Kidney (tissue), 22 donors: Measurements from ENCODE around the gene TIGAR. TPM values are rescaled to one million over a fixed set of nuclear protein-coding genes. Genes with fewer than 3 reads are reported as not detected.
A peak's percentile ranks its signal among the peaks of the same experiment; 100 is the strongest.

Source experiments
- DNase-seq, 5 donors: peaks; one replicate each; pipeline ENCODE4 v3.0.0-alpha.2; 2013 to 2020
- FAIRE-seq: peaks from 2 replicates; lab custom pipeline; 2012; peaks lifted over from hg19 to GRCh38; lab: Jason Lieb, UNC
- H3K27ac ChIP-seq, 2 donors: one replicate each; pipeline ENCODE4 v1.7.0; 2013; ENCODE audit warnings: low read depth in 2 of 2, low read length in 2 of 2, inconsistent platforms in 1 of 2
- H3K27me3 ChIP-seq: one replicate; pipeline ENCODE4 v1.7.1; 2013; ENCODE audit warnings: low read length, inconsistent platforms; ENCODE audit not compliant: control insufficient read depth, insufficient read depth
- H3K36me3 ChIP-seq, 3 donors: one replicate each; pipeline versions ENCODE4 v1.7.0 to v1.7.1; 2013; ENCODE audit warnings: low read length in 3 of 3, control low read depth in 1 of 3, inconsistent platforms in 1 of 3; ENCODE audit not compliant: insufficient read depth in 3 of 3, control insufficient read depth in 2 of 3
- H3K4me1 ChIP-seq, 3 donors: one replicate each; pipeline versions ENCODE4 v1.7.0 to v1.7.1; 2013; ENCODE audit warnings: low read length in 3 of 3, inconsistent platforms in 1 of 3, low read depth in 1 of 3; ENCODE audit not compliant: control insufficient read depth in 2 of 3, insufficient read depth in 2 of 3
- H3K4me3 ChIP-seq, 3 donors: one replicate each; pipeline versions ENCODE4 v1.7.0 to v1.8.1; 2013; ENCODE audit warnings: low read length in 3 of 3, control low read depth in 1 of 3, inconsistent platforms in 1 of 3
- H3K9ac ChIP-seq, 3 donors: one replicate each; pipeline versions ENCODE4 v1.7.0 to v1.7.1; 2013; ENCODE audit warnings: low read length in 3 of 3, control low read depth in 1 of 3, inconsistent platforms in 1 of 3
- H3K9me3 ChIP-seq, 3 donors: one replicate each; pipeline versions ENCODE4 v1.7.0 to v1.7.1; 2013; ENCODE audit warnings: low read length in 3 of 3, control low read depth in 1 of 3, inconsistent platforms in 1 of 3; ENCODE audit not compliant: control insufficient read depth in 2 of 3, insufficient read depth in 1 of 3
- intact Hi-C: fragments of 100-400 bp; cut with DNase I; formaldehyde crosslinking; loops from one replicate; pipeline ENCODE4 v1.11.1; 2022
- long read RNA-seq, 10 donors: library from polyadenylated mRNA in 1 of 10; unstranded in 1 of 10; transcript quantifications; one replicate each; pipeline ENCODE4 v2.0.0 and lab custom pipeline, GENCODE V29; 2021 to 2026
- polyA plus RNA-seq: library from polyadenylated mRNA; stranded (reverse); fragments of 350-450 nt; fragmentation: Illumina TruSeq; extraction: RNeasy Lipid Tissue Mini Kit (QIAGEN cat#74804); gene quantifications from one replicate; pipeline ENCODE4 v1.2.3, GENCODE V29; 2014; ENCODE audit warnings: low read depth, low replicate concordance; ENCODE audit not compliant: insufficient read depth
- total RNA-seq: library from RNA; stranded (reverse); fragmentation: NEBNext Ultra II Directional; extraction: Animal tissue kit (Norgen Biotek cat#: 25700); gene quantifications from one replicate; pipeline ENCODE4 v1.2.1, GENCODE V29; 2021
- TF ChIP-seq, protein P1 (sequence below): IDR thresholded peaks from 3 replicates; pipeline ENCODE4 v1.5.1; 2012; ENCODE audit warnings: mild to moderate bottlenecking, moderate library complexity, borderline replicate concordance; ENCODE audit not compliant: insufficient read depth; ENCODE audit errors: extremely low read depth
- donor health status: control.
- donor health status: control.
- donor health status: control.
- donor health status: control.
- donor health status: control.
- donor health status: DM: yes; HTN: yes; CAD: no.
- donor health status: Normal renal cell carcinoma (clear cell type).

TIGAR gene, protein sequence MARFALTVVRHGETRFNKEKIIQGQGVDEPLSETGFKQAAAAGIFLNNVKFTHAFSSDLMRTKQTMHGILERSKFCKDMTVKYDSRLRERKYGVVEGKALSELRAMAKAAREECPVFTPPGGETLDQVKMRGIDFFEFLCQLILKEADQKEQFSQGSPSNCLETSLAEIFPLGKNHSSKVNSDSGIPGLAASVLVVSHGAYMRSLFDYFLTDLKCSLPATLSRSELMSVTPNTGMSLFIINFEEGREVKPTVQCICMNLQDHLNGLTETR
- total RNA-seq (11.8 TPM), polyA plus RNA-seq (3.6 TPM)
- long read RNA-seq, donor 1, partial matches to known transcripts = 0 of 1 reads
- long read RNA-seq, donor 1, other reads (novel, unspliced or antisense) = 0 of 1 reads
- long read RNA-seq, donor 2, partial matches to known transcripts = 0 of 2 reads
- long read RNA-seq, donor 2, other reads (novel, unspliced or antisense) = 0 of 2 reads
- long read RNA-seq, donor 3, transcript TIGAR-201 (6 exons, 2,782 nt) = major isoform, 6 of 6 reads
- long read RNA-seq, donor 3, partial matches to known transcripts = 0 of 6 reads
- long read RNA-seq, donor 3, other reads (novel, unspliced or antisense) = 0 of 6 reads
- long read RNA-seq, donor 4, partial matches to known transcripts = 0 of 4 reads
- long read RNA-seq, donor 4, other reads (novel, unspliced or antisense) = 0 of 4 reads
- long read RNA-seq, donor 5 = 0 reads
- long read RNA-seq, donor 6, partial matches to known transcripts = 0 of 2 reads
- long read RNA-seq, donor 6, other reads (novel, unspliced or antisense) = 0 of 2 reads
- long read RNA-seq, donor 7, transcript TIGAR-201 (6 exons, 2,782 nt) = major isoform, 6 of 11 reads
- long read RNA-seq, donor 7, partial matches to known transcripts = 1 of 11 reads
- long read RNA-seq, donor 7, other reads (novel, unspliced or antisense) = 4 of 11 reads
- long read RNA-seq, donor 8, partial matches to known transcripts = 0 of 1 reads
- long read RNA-seq, donor 8, other reads (novel, unspliced or antisense) = 0 of 1 reads
- long read RNA-seq, donor 9, transcript TIGAR-201 (6 exons, 2,782 nt) = major isoform, 5 of 5 reads
- long read RNA-seq, donor 9, partial matches to known transcripts = 0 of 5 reads
- long read RNA-seq, donor 9, other reads (novel, unspliced or antisense) = 0 of 5 reads
- long read RNA-seq, donor 10, partial matches to known transcripts = 0 of 2 reads
- long read RNA-seq, donor 10, other reads (novel, unspliced or antisense) = 0 of 2 reads

DNA sequence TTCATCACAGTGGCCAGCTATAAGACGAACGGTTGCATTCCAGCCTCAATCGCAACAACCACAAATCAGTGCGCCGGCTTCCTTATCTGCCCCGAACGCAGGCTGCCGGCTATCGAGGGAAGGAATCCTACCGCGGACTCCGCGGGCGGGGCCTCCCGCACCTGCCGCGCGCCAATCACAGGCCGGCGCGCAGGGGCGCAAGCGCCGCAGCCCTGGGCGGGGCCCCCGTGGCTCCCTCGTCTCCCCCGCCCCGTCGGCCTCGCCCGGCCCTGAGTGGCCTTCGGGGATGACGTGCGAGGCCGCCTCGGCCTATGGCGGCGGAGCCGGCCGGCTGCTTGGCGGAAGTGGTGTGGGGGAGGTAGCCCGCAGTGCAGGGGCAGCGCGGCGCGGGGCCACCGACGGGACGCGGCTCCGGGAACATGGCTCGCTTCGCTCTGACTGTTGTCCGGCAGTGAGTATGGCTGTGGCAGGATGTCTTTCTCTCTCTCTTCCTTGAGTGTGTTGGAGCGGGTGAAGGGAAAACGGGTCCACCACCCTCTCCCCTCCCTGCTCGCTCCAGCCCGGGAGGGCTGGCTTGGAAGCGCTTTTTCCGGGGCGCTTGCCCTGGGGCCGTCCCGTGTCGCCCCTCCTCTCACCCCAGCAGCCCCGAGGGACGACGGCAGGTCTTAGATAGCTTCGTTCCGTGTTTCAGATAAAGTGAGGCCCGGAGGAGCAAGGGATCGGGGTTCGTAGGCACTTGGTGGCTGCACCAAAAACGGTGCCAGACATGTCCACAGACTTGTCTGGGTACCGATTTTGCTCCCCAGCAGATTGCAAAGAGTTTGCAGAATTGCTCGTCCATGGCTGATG, at the start of gene TIGAR:
TIGAR (plus strand) TSS at position 361 of the 849 bp plus-strand sequence; CDS start at position 420, 59 bp downstream.
- Histone ChIP-seq H3K36me3 (no peaks in the 10 kb centered on the region), H3K9ac (peak within 1 kb of the TSS; percentile 64 to 96 (median 91)), H3K4me3 (peak within 1 kb of the TSS; percentile 82 to 98 (median 92)), H3K27me3 (no peaks in the 10 kb centered on the region), H3K4me1 (peaks cover 0 to 4% (median 0%) of the 10 kb centered on the region in 3 donors), H3K9me3 (no peaks in the 10 kb centered on the region), H3K27ac (peak within 1 kb of the TSS; percentile 47 to 67)
- intact Hi-C loops = no loop called here
- TF ChIP-seq, protein P1, sequence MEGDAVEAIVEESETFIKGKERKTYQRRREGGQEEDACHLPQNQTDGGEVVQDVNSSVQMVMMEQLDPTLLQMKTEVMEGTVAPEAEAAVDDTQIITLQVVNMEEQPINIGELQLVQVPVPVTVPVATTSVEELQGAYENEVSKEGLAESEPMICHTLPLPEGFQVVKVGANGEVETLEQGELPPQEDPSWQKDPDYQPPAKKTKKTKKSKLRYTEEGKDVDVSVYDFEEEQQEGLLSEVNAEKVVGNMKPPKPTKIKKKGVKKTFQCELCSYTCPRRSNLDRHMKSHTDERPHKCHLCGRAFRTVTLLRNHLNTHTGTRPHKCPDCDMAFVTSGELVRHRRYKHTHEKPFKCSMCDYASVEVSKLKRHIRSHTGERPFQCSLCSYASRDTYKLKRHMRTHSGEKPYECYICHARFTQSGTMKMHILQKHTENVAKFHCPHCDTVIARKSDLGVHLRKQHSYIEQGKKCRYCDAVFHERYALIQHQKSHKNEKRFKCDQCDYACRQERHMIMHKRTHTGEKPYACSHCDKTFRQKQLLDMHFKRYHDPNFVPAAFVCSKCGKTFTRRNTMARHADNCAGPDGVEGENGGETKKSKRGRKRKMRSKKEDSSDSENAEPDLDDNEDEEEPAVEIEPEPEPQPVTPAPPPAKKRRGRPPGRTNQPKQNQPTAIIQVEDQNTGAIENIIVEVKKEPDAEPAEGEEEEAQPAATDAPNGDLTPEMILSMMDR = no peak
- FAIRE-seq = no peak
- DNase-seq = peak; percentile 94 to 99 (median 98)

DNA sequence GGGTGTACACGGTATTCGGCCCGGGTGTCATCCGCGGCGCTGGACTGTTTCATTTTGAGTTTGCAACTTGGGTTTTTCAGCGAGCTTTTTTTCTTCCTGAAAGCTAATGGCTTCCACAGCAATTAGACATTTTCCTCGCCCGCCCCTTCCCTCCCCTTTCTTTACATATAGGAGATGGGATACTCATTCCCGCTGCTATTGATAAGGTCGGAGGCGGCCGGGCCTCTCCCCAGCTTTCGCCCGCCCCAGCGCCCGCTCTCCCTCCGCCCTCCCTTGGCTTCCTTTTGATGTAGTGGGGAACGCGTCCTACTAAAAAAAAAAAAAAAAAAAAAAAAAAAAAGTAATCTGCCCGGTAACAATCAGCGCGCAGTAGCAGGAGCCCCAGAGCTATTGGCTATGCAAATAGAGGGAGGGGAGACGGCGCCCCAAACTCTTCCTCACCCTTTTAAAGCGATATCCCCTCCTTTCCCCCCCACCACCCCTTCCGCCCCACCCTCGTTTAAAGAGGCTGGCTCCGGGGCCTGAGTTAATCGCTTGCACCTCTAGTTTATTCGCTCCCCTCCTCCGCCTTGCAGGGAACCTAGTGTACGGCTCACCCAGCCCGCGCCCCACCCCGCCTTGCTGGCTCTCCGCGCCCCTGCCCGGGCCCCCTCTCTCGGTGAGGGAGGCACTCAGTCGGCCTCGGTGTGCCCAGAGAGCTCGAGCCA, 49.1 kb upstream of the TIGAR start:
- intact Hi-C loops = loop anchor here (10.0 kb wide), 1 partner anchor 387 kb away; no protein-coding TSS in a partner anchor
- Histone ChIP-seq H3K4me1 (peaks cover 0 to 36% (median 3%) of the 10 kb centered on the region in 3 donors), H3K4me3 (peak overlapping the region; percentile 34 to 55 (median 50)), H3K27me3 (peaks cover 14% of the 10 kb centered on the region), H3K9me3 (no peaks in the 10 kb centered on the region), H3K9ac (peak overlapping the region in 1 of 3 donors; percentile 33), H3K36me3 (no peaks in the 10 kb centered on the region), H3K27ac (peak overlapping the region in 1 of 2 donors; percentile 53)
- peak; percentile 92 to 96 (median 94) for DNase-seq
- FAIRE-seq = no peak
- TF ChIP-seq, protein P1 = no peak
